ENCODE results near the gene MAGI2.
"Not testable (repeated sequence)": the region's sequence is repeated elsewhere in the genome, so short reads cannot be mapped to it uniquely, and the experiment has no call there.

The MAGI2 gene

GRCh38 chr7:79452495-79453265 is 787 bp downstream of the MAGI2 start:
- peak overlapping the region; percentile 83 for H3K4me3 ChIP-seq (ENCODE audit: low read depth, low read length)
- TF ChIP-seq CTCF (IDR thresholded peaks at IDR 0.05; ENCODE audit: low read depth, low read length) = no peak

GRCh38 chr7:79452032-79452494 is 1.4 kb downstream of the MAGI2 start:
- no peak for TF ChIP-seq CTCF (IDR thresholded peaks at IDR 0.05; ENCODE audit: low read depth, low read length)
- H3K4me3 ChIP-seq (ENCODE audit: low read depth, low read length) = peak overlapping the region; percentile 83

- H3K4me3 ChIP-seq (ENCODE audit: low read depth, low read length) = peak overlapping the region; percentile 83
These were observed 1.9 kb downstream of the MAGI2 start for GRCh38 chr7:79451580-79451979.

GRCh38 chr7:79442766-79443165 is 10.7 kb downstream of the MAGI2 start:
- not testable (repeated sequence) for H3K4me3 ChIP-seq (ENCODE audit: low read depth, low read length)

More at GRCh38 chr7:79451580-79451979, 1.9 kb downstream of the MAGI2 start:
- no peak for TF ChIP-seq CTCF (IDR thresholded peaks at IDR 0.05; ENCODE audit: low read depth, low read length)

- no peak overlapping the region for H3K4me3 ChIP-seq (ENCODE audit: low read depth, low read length)
- TF ChIP-seq CTCF (IDR thresholded peaks at IDR 0.05; ENCODE audit: low read depth, low read length) = no peak
These were observed 17.1 kb downstream of the MAGI2 start for GRCh38 chr7:79436378-79436777.

GRCh38 chr7:79434867-79435266 is 18.6 kb downstream of the MAGI2 start:
- H3K4me3 ChIP-seq (ENCODE audit: low read depth, low read length) = no peak overlapping the region
- no peak for TF ChIP-seq CTCF (IDR thresholded peaks at IDR 0.05; ENCODE audit: low read depth, low read length)

GRCh38 chr7:79434098-79434497 is 19.4 kb downstream of the MAGI2 start:
- H3K4me3 ChIP-seq (ENCODE audit: low read depth, low read length) = no peak overlapping the region
- no peak for TF ChIP-seq CTCF (IDR thresholded peaks at IDR 0.05; ENCODE audit: low read depth, low read length)

- no peak for TF ChIP-seq CTCF (IDR thresholded peaks at IDR 0.05; ENCODE audit: low read depth, low read length)
- no peak overlapping the region for H3K4me3 ChIP-seq (ENCODE audit: low read depth, low read length)
These were observed 23.1 kb downstream of the MAGI2 start for GRCh38 chr7:79430391-79430790.
